Measurements from ENCODE around the gene ZNF784. TPM values are rescaled to one million over a fixed set of nuclear protein-coding genes. Genes with fewer than 3 reads are reported as not detected.
A peak's percentile ranks its signal among the peaks of the same experiment; 100 is the strongest.

Gene ZNF784
- total and polyA plus RNA-seq, 2 of the 13 experiments (the other 11 are each of a cell fraction or from before 2014, with no cell fraction given), result 4.1 to 4.2 TPM

GRCh38 chr19:55591555-55591954, 32.8 kb downstream of the ZNF784 start:
- H3K9ac ChIP-seq (ENCODE audit: insufficient read depth, low read depth, low read length), result no peak overlapping the region
- no peaks in the 10 kb centered on the region for H3K27me3 ChIP-seq (ENCODE audit: control insufficient read depth in 1 of 2, insufficient read depth in 2 of 2, low read length in 2 of 2)
- H3K36me3 ChIP-seq (replicated peaks in 1 of 2; ENCODE audit: control insufficient read depth in 1 of 2, insufficient read depth in 2 of 2, low read length in 2 of 2), result peaks cover 9 to 22% of the 10 kb centered on the region in 2 experiments; a peak in 4 of 5 replicates
- TF ChIP-seq BHLHE40 (IDR thresholded peaks at IDR 0.05; ENCODE audit: low read length) (peak; percentile 57; the same call in 1 of the 2 replicates), RARG (CRISPR knock-in tag; IDR thresholded peaks at IDR 0.05; ENCODE audit: low read depth) (no peak), ELF1 (CRISPR knock-in tag; IDR thresholded peaks at IDR 0.05) (no peak), PRDM10 (CRISPR knock-in tag; IDR thresholded peaks at IDR 0.05; ENCODE audit: low read depth) (peak; percentile 84), ZNF883 (CRISPR knock-in tag; IDR thresholded peaks at IDR 0.05; ENCODE audit: not compliant biosample characterization) (no peak)
- H3K4me1 ChIP-seq (ENCODE audit: insufficient read depth, low read length), result peaks cover 6% of the 10 kb centered on the region; the same call in 1 of the 2 replicates
- in situ Hi-C loops (cut with HindIII; ENCODE audit: extremely low pct_ligation_motif_present, low pct_unique_long_range_greater_than_20kb) (no loop called here), intact Hi-C loops (cut with micrococcal nuclease; ENCODE audit: unreplicated experiment) (no loop called here)
- DNase-seq (ENCODE audit: low spot score) (no peak), FAIRE-seq (no peak), ATAC-seq (no peak)
- CTCF ChIA-PET (ENCODE audit: low intra/inter-chr PET ratio, low total read pairs), result no interaction called here
- H2AFZ ChIP-seq (ENCODE audit: low read length), result no peak overlapping the region
- no peaks in the 10 kb centered on the region for H4K20me1 ChIP-seq (ENCODE audit: insufficient read depth, low read length)
- POLR2A ChIA-PET, result no interaction called here
- H3K79me2 ChIP-seq (ENCODE audit: insufficient read depth, low read length), result no peaks in the 10 kb centered on the region
- no peaks in the 10 kb centered on the region for H3K9me3 ChIP-seq (ENCODE audit: low read length)
- no peak overlapping the region for H3K4me2 ChIP-seq (ENCODE audit: low read depth, low read length)
- H3K27ac ChIP-seq (ENCODE audit: extremely low read length, insufficient read depth, low read length), result no peak overlapping the region
- no peak overlapping the region for H3K4me3 ChIP-seq (replicated peaks in 1 of 3; ENCODE audit: insufficient read depth in 1 of 3, low read depth in 2 of 3, low read length in 3 of 3)
- BruUV-seq (replicated peaks), result no TSS peak
- 88% methylated on average over 8 of the region's 10 CpGs for WGBS (ENCODE audit: low lambda C conversion rate)

Data from HepG2 (cell line).